Measurements from ENCODE around the gene PDE6A. TPM values are rescaled to one million over a fixed set of nuclear protein-coding genes. Genes with fewer than 3 reads are reported as not detected.

The PDE6A gene
- total RNA-seq, 1 experiment from 2014 or later: not detected

GRCh38 chr5:149990518-149991376 lies 46.2 kb upstream of the PDE6A start:
- Histone ChIP-seq H3K79me1 (ENCODE audit: insufficient read depth, low read depth, low read length, poor library complexity, severe bottlenecking) (no peaks in the 10 kb centered on the region), H3K23ac (ENCODE audit: insufficient read length, low read depth, low read length) (no peak overlapping the region), H3K79me2 (ENCODE audit: insufficient read depth, low read length) (no peaks in the 10 kb centered on the region), H3K56ac (ENCODE audit: insufficient read length, low read depth, low read length) (no peak overlapping the region), H3K27me3 (ENCODE audit: insufficient read depth, low read length) (no peaks in the 10 kb centered on the region), H2BK120ac (ENCODE audit: low read depth, low read length, poor library complexity, severe bottlenecking) (no peak overlapping the region), H3K4ac (ENCODE audit: low read depth, low read length) (no peak overlapping the region), H3K23me2 (ENCODE audit: insufficient read length, low read depth, low read length, poor library complexity, severe bottlenecking) (no peaks in the 10 kb centered on the region), H2BK5ac (ENCODE audit: insufficient read length, low read length) (no peak overlapping the region), H3K9ac (ENCODE audit: extremely low read depth, insufficient read length, low read length) (no peak overlapping the region), H3K4me1 (ENCODE audit: insufficient read depth, low read length) (no peaks in the 10 kb centered on the region), H2BK12ac (ENCODE audit: insufficient read length, low read depth, low read length) (no peak overlapping the region), H3K27ac (ENCODE audit: insufficient read length, low read depth, low read length) (no peak overlapping the region), H4K20me1 (ENCODE audit: control insufficient read depth, insufficient read depth, insufficient read length) (no peaks in the 10 kb centered on the region), H3K4me2 (ENCODE audit: insufficient read depth, insufficient read length, low read length) (no peak overlapping the region), H2AFZ (ENCODE audit: low read length) (no peak overlapping the region), H3T11ph (ENCODE audit: low read length) (no peak overlapping the region), H4K8ac (replicated peaks; ENCODE audit: insufficient read length, low read depth, low read length) (no peak overlapping the region), H3K9me3 (ENCODE audit: control insufficient read depth, low read depth, low read length) (no peaks in the 10 kb centered on the region), H3K18ac (ENCODE audit: insufficient read length, low read depth, low read length) (no peak overlapping the region), H2BK20ac (ENCODE audit: low read depth, low read length, poor library complexity, severe bottlenecking) (no peak overlapping the region), H2AK5ac (ENCODE audit: insufficient read length, low read length) (no peak overlapping the region), H3K14ac (ENCODE audit: insufficient read depth, low read length) (no peak overlapping the region), H2BK15ac (ENCODE audit: low read depth, low read length) (no peak overlapping the region), H4K91ac (ENCODE audit: insufficient read length, low read depth, low read length) (no peak overlapping the region), H4K5ac (ENCODE audit: insufficient read length, low read depth, low read length) (no peak overlapping the region)
- H3K4me3 Mint-ChIP-seq: no peak overlapping the region
- no peak overlapping the region for H3K27ac Mint-ChIP-seq
- no CpG with 5 or more reads among the region's 4 CpGs for WGBS (ENCODE audit: extremely low coverage, insufficient read length, low lambda C conversion rate)
- peaks cover 0 to 7% (median 0%) of the 10 kb centered on the region in 3 experiments; a peak in 3 of 7 replicates for H3K36me3 Mint-ChIP-seq (ENCODE audit: insufficient read depth in 1 of 3, low read depth in 3 of 3)
- H3K4me1 Mint-ChIP-seq: no peaks in the 10 kb centered on the region
- no peaks in the 10 kb centered on the region for H3K9me3 Mint-ChIP-seq
- no peaks in the 10 kb centered on the region for H3K27me3 Mint-ChIP-seq (ENCODE audit: low read depth)
- peak; percentile 94 for TF ChIP-seq CTCF (conservative IDR thresholded peaks at IDR 0.05)
- DNase-seq: peak; percentile 67
